B cell (primary cell): Measurements from ENCODE around the gene SCN8A.

Experiments used
- CTCF ChIP-seq: fragments of 200-600 bp; IDR thresholded peaks from one replicate; pipeline ENCODE4 v1.8.0; 2022; ENCODE audit warnings: antibody characterized with exemption, mild to moderate bottlenecking
- EZH2 ChIP-seq: IDR thresholded peaks from 2 replicates; pipeline ENCODE4 v1.6.1; 2012; ENCODE audit warnings: borderline replicate concordance, low read depth, mild to moderate bottlenecking, moderate library complexity, low read length; ENCODE audit not compliant: insufficient read depth, poor library complexity, severe bottlenecking

GRCh38 chr12:51702587-51702986 is 111.6 kb downstream of the SCN8A start:
- TF ChIP-seq CTCF (no peak), EZH2 (no peak)
